GM04503 (cell line): Measurements from ENCODE around the gene TFPI.
"Not testable (repeated sequence)": the region's sequence is repeated elsewhere in the genome, so short reads cannot be mapped to it uniquely, and the experiment has no call there.

Source experiments
- DNase-seq: peaks from one replicate; pipeline ENCODE4 v3.0.0-alpha.2; 2012; ENCODE audit warnings: low read depth

TFPI gene

GRCh38 chr2:187552828-187553681 lies 1.2 kb downstream of the TFPI start:
- DNase-seq, result no peak

DNA sequence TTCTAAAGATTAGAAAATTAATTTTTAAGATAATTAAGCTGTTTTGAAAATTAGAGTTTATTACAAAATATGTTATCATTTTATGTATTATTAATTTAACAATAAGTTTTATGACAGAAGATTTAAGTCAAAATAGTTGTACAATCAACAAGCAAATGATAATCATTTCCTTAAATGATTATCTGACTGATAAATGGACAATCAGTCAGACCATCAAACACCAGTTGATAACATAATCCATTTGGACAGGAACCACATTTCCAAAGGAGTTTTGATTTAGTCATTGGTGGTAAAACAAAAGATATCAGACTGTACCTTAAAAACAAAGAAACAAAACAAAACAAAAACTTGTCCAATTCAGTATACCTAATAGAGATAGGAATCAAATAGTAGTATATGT lies 1.9 kb downstream of the TFPI start:
- DNase-seq, result no peak

DNA sequence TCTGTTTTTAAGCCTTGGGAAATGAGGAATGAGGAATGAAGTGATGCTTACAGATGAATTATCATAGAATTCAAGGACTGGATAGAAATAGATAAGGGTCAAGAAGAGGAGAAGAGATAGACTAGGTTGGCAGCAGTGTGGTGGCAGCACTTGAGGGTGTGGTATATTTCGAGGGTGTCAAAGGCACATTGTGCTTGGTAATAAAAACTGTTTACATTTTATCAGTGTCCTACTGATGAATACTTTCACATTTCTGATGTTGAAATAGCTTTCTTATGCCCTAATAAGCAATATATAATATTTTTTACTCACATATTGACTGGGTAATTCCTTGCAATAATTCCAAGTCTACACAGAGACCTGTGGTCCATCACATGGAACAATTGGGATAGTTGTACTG lies 3.4 kb downstream of the TFPI start:
- no peak for DNase-seq

DNA sequence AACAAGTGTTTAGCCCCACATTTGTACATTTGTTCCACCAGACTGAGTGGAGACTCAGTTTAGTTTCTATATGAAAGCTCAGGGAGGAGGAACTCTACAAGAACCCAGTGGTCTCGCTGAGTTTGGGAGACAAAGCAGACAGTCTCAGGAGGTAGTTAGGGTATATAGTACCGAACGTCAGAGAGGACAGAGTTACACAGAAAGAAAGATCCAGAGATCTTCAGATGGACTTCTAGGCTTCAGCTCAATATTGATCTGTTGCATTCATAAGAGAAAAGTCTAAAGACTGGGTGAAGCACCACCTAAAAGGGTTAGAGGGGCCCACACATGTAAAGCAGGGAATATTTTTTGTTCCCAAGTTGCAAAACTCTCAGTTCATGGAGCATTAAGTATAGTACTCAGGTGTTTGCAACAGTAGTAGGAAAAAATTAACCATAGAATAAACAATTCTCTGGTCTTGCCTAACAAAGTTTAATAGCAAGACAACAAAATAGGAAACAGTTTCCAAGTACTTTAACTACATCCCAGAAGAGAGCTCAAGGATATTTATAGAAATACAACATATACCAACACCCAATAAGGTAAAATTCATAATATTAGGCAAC lies 4.2 kb downstream of the TFPI start:
- no peak for DNase-seq

GRCh38 chr2:187549193-187549592 lies 5.0 kb downstream of the TFPI start:
- no peak for DNase-seq

DNA sequence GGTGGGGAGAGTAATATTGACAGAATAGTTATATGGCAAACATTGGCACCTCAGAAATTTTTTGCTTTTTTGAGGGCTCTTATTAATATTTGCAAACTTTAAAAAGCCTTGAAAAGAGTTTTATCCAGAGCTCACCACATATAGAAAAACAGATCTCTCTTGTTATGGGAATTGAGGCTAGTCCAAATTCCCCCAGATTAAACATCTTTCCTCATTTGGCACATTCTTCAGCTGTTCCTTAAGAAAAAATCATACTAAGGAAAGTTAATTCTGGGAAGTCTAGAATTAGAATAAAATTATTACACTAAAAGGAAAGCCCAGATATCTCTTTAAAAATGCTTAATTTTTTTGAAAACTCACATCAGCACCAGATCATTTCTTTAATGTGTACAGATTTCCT lies 5.6 kb downstream of the TFPI start:
- no peak for DNase-seq

GRCh38 chr2:187547353-187547979 lies 6.8 kb downstream of the TFPI start:
- DNase-seq, result peak; percentile 83

- DNase-seq, result no peak
Observed at GRCh38 chr2:187546762-187547333, 7.4 kb downstream of the TFPI start.

DNA sequence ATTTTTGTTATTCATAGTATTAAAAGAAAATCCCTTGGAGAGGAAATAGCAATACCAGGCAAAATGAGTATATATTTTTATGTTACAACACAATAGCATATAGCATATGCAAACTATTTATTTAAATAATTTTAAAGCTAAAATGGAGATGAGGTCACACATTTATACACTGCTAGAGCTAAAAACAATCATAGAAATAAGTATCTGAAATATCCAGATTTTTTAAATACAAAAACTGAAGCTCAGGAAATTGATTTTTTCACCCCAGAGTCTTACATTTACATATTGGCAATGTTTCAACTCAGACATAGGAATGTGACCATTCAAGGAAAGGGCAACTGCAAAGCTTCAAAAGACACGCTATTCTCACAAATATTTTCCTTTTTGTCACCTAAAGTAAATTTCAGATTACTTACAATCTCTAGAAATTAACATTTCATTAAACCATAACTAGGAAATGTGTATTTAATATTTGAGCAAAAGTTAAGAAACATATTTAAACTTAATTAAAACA lies 8.9 kb downstream of the TFPI start:
- DNase-seq, result no peak

DNA sequence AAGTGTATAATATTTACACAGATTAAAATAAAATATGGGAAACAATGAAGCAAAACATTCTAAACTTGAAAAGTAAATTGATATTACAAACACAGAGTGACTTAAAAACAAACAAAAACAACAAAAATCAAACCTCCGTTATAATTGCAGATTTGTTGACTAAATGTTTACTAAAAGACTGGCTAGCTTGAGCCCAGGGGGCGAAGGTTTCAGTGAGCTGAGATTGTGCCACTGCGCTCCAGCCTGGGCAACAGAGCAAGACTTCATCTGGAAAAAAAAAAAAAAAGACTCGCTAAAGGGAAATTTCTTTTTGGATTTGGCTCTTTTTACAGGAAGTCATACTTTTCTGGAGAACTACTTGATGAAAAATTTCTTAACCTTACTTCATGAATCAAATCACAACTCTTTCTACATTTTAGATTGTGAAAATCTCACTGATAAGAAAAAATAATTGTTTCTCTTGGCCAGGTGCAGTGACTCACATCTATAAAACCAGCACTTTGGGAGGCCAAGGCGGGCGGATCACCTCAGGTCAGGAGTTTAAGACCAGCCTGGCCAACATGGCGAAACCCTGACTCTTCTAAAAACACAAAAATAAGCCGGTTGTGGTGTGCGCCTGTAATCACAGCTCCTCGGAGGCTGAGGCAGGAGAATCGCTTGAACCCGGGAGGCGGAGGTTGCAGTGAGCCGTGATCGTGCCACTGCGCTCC lies 9.7 kb downstream of the TFPI start:
- DNase-seq, result no peak

DNA sequence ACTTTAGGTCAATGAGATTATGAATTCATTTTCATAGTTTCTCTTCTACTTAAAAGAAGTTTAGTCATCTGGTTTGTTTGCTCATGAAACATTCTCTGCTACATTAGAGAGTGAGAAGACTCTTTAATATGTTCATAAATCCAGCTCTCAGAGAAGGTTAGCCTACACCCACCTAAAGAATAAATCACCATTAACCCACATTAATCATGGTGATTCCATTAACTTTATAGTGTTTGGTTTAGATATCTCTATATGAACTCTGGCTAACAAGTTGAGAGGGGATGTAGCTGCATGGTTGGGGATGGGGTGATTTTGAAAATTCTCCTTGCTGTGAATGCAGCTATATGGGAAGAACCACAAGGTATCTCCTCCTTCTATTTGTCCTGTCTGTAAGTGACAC lies 10.7 kb downstream of the TFPI start:
- DNase-seq, result no peak

GRCh38 chr2:187542123-187542522 lies 12.1 kb downstream of the TFPI start:
- no peak for DNase-seq

GRCh38 chr2:187541086-187542085 lies 12.8 kb downstream of the TFPI start:
- DNase-seq, result peak; percentile 87

GRCh38 chr2:187538222-187538621 lies 16.0 kb downstream of the TFPI start:
- DNase-seq, result not testable (repeated sequence)

DNA sequence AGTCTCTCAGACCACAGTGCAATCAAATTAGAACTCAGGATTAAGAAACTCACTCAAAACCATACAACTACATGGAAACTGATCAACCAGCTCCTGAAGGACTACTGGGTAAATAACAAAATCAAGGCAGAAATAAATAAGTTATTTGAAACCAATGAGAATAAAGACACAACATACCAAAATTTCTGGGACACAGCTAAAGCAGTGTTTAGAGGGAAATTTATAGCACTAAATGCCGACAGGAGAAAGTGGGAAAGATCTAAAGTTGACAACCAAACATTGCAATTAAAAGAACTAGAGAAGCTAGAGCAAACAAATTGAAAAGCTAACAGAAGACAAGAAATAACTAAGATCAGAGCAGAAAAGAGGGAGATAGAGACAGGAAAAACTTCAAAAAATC lies 18.9 kb downstream of the TFPI start:
- not testable (repeated sequence) for DNase-seq

DNA sequence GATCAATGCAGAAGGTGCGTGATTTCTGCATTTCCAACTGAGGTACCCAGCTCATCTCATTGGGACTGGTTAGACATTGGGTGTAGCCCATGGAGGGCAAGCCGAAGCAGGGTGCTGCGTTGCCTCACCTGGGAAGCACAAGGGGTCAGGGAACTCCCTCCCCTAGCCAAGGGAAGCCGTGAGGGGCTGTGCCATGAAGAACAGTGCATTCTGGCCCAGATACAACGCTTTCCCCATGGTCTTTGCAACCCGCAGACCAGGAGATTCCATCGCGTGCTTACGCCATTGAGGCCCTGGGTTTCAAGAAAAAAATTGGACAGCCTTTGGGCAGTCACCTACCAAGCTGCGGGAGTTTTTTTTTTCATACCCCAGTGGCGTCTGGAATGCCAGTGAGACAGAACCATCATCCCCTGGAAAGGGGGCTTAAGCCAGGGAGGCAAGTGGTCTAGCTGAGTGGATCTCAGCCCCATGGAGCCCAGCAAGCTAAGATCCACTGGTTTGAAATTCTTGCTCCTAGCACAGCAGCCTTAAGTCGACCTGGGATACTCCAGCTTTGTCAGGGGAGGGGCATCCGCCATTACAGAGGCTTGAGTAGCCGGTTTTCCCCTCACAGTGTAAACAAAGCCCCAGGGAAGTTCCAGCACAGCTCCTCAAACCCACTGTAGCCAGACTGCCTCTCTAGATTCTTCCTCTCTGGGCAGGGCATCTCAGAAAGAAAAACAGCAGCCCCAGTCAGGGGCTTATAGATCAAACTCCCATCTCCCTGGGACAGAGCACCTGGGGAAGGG lies 21.7 kb downstream of the TFPI start:
- DNase-seq, result no peak

DNA sequence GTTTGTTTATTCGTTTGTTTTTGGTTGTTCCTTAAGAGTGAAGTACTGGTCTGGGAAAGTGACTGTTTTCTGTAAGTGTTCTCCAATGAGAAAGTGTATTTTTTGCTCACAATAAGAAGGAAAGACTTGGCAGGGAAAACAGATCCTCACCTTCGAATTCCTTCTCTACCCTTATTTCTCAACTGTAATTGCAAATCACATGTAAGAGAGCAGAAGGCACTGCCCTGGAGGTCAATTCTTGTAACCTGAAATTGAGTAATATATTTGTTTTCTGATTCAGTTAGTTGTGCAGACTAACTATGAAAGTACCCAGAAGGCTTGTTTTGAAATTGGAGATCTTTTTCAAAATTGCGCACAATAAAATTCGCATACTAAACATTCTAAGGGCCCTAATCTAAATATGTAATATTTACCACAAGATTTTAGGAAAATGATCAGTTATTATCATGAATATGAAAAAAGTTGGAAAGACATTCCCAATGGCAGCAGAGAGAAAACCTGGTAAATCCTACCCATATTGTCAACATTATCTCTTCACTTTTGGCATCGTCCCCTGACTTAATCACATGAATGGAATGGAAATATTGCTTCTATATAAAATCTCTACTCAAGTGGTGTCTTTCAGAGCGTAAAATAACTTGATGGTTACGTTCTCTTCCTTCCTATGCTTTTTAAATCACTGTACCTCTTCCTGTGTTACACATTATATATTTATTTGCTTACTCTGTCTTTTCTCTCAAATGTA lies 24.1 kb downstream of the TFPI start:
- DNase-seq, result no peak

- no peak for DNase-seq
Observed at GRCh38 chr2:187529248-187529976, 24.8 kb downstream of the TFPI start.

GRCh38 chr2:187528042-187528441 lies 26.2 kb downstream of the TFPI start:
- no peak for DNase-seq
